Measurements from ENCODE around the gene PSD2. TPM values are rescaled to one million over a fixed set of nuclear protein-coding genes. Genes with fewer than 3 reads are reported as not detected.

PSD2 gene
- total RNA-seq, 4 donors from 2014 or later, result 0.10 TPM; not detected in 3

GRCh38 chr5:139880416-139881142, 85.0 kb downstream of the PSD2 start:
- ATAC-seq, result no peak
- TF ChIP-seq, protein P1, sequence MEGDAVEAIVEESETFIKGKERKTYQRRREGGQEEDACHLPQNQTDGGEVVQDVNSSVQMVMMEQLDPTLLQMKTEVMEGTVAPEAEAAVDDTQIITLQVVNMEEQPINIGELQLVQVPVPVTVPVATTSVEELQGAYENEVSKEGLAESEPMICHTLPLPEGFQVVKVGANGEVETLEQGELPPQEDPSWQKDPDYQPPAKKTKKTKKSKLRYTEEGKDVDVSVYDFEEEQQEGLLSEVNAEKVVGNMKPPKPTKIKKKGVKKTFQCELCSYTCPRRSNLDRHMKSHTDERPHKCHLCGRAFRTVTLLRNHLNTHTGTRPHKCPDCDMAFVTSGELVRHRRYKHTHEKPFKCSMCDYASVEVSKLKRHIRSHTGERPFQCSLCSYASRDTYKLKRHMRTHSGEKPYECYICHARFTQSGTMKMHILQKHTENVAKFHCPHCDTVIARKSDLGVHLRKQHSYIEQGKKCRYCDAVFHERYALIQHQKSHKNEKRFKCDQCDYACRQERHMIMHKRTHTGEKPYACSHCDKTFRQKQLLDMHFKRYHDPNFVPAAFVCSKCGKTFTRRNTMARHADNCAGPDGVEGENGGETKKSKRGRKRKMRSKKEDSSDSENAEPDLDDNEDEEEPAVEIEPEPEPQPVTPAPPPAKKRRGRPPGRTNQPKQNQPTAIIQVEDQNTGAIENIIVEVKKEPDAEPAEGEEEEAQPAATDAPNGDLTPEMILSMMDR (IDR thresholded peaks at IDR 0.05 in 4 of 5, conservative IDR thresholded peaks at IDR 0.05 in 1 of 5), result no peak
- no peak for TF ChIP-seq POLR2A (IDR thresholded peaks at IDR 0.05)

GRCh38 chr5:139881143-139881733, 85.6 kb downstream of the PSD2 start:
- no peak overlapping the region for H3K4me3 ChIP-seq
- intact Hi-C loops (cut with DNase I; ENCODE audit: low total_unique reads), result loop anchor here (5.0 to 10.0 kb wide), 2 partner anchors 86 to 164 kb away; partner anchors contain the start of gene NRG2
- TF ChIP-seq, protein P1 (IDR thresholded peaks at IDR 0.05 in 4 of 5, conservative IDR thresholded peaks at IDR 0.05 in 1 of 5), result no peak
- no peak for TF ChIP-seq POLR2A (IDR thresholded peaks at IDR 0.05)
- ATAC-seq, result no peak
- in situ Hi-C loops (cut with MboI; ENCODE audit: low sequenced_read_pairs in 4 of 4), result no loop called here
- H3K4me1 ChIP-seq, result peaks cover 18 to 19% of the 10 kb centered on the region in 2 donors
- H3K27ac ChIP-seq, result no peak overlapping the region
- H3K36me3 ChIP-seq, result peaks cover 0 to 5% of the 10 kb centered on the region in 2 donors
- no peaks in the 10 kb centered on the region for H3K27me3 ChIP-seq
- no peak for DNase-seq
- H3K9me3 ChIP-seq, result no peaks in the 10 kb centered on the region

More at GRCh38 chr5:139880416-139881142, 85.0 kb downstream of the PSD2 start:
- intact Hi-C loops (cut with DNase I; ENCODE audit: low total_unique reads) (loop anchor here (5.0 to 10.0 kb wide), 2 partner anchors 87 to 164 kb away; partner anchors contain the start of gene NRG2), in situ Hi-C loops (cut with MboI; ENCODE audit: low sequenced_read_pairs in 4 of 4) (no loop called here)
- H3K4me3 ChIP-seq, result no peak overlapping the region
- H3K9me3 ChIP-seq, result no peaks in the 10 kb centered on the region
- no peaks in the 10 kb centered on the region for H3K27me3 ChIP-seq
- H3K27ac ChIP-seq, result no peak overlapping the region
- H3K36me3 ChIP-seq, result no peaks in the 10 kb centered on the region
- H3K4me1 ChIP-seq, result peaks cover 18 to 19% of the 10 kb centered on the region in 2 donors
- no peak for DNase-seq

DNA sequence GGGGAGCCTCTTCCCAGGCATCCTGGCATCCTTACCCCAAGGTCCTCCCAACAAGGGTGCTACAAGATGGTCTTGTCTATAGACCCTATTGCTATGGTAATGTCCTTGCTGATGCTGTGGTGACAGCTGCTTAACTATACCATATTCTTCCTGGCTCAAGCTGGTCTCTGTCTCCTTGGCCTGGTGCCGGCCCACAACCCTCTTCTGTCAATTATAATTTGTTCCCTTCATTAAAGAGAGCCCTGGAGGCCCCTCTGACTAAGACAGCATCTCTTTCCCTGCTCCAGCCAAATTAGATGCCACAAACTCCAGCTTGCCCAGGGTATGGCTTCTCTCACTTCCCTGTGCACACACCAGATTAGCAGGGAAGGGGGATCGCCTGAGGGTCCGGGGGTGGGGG, 86.7 kb downstream of the PSD2 start:
- Histone ChIP-seq H3K36me3 (peaks cover 0 to 14% of the 10 kb centered on the region in 2 donors), H3K27me3 (no peaks in the 10 kb centered on the region), H3K9me3 (no peaks in the 10 kb centered on the region), H3K4me3 (no peak overlapping the region), H3K4me1 (peaks cover 18 to 19% of the 10 kb centered on the region in 2 donors), H3K27ac (no peak overlapping the region)
- intact Hi-C loops (cut with DNase I; ENCODE audit: low total_unique reads) (loop anchor here (5.0 to 10.0 kb wide), 2 partner anchors 85 to 162 kb away; partner anchors contain the start of gene NRG2), in situ Hi-C loops (cut with MboI; ENCODE audit: low sequenced_read_pairs in 4 of 4) (no loop called here)
- no peak for TF ChIP-seq POLR2A (IDR thresholded peaks at IDR 0.05)
- TF ChIP-seq, protein P1 (IDR thresholded peaks at IDR 0.05 in 4 of 5, conservative IDR thresholded peaks at IDR 0.05 in 1 of 5), result no peak
- ATAC-seq (no peak), DNase-seq (no peak)

DNA sequence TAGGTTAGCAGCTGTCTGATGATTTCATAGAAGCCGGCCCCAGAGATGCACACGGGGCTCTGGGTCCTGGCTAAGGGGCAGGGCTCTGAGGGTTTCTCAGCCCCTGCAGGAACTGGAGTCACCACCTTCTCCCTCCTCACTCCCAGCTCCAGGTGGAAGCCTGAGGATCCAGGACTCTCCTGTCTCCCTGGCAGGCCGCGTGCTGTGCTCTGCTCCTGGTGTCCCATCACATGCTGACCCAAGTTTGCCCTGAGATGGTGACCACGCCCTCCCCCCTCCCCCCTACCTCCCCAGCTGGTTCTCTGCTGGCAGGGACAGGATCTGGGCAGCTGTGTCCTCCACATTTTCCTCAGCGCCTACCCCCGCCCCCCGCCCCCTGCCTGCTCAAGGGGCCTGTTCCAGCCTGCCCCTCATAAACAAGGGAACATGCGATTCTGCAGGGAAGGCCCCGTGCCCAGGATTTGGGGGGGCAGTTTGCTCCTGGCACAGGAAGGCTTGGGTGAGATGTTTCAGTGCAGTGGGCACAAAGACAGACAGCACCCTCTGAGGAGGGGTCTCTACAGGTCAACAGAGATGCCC, 87.4 kb downstream of the PSD2 start:
- DNase-seq, result peak; percentile 53 to 67
- Histone ChIP-seq H3K4me1 (peaks cover 18 to 19% of the 10 kb centered on the region in 2 donors), H3K27ac (peak overlapping the region in 1 of 4 donors; percentile 66), H3K4me3 (no peak overlapping the region), H3K27me3 (no peaks in the 10 kb centered on the region), H3K9me3 (no peaks in the 10 kb centered on the region), H3K36me3 (peaks cover 0 to 14% of the 10 kb centered on the region in 2 donors)
- intact Hi-C loops (cut with DNase I; ENCODE audit: low total_unique reads) (loop anchor here (5.0 to 10.0 kb wide), 2 partner anchors 84 to 162 kb away; partner anchors contain the start of gene NRG2), in situ Hi-C loops (cut with MboI; ENCODE audit: low sequenced_read_pairs in 4 of 4) (no loop called here)
- ATAC-seq, result peak; percentile 35 to 59
- no peak for TF ChIP-seq POLR2A (IDR thresholded peaks at IDR 0.05)
- TF ChIP-seq, protein P1 (IDR thresholded peaks at IDR 0.05 in 4 of 5, conservative IDR thresholded peaks at IDR 0.05 in 1 of 5), result no peak

Data from gastrocnemius medialis (tissue), 4 donors.